Measurements from ENCODE around the gene MED8.
"Not testable (repeated sequence)": the region's sequence is repeated elsewhere in the genome, so short reads cannot be mapped to it uniquely, and the experiment has no call there.

Gene MED8

GRCh38 chr1:43382027-43382779, 7.4 kb downstream of the MED8 start:
- no peak for DNase-seq

- no peak for DNase-seq
Measured at GRCh38 chr1:43381612-43382011, 8.0 kb downstream of the MED8 start.

DNA sequence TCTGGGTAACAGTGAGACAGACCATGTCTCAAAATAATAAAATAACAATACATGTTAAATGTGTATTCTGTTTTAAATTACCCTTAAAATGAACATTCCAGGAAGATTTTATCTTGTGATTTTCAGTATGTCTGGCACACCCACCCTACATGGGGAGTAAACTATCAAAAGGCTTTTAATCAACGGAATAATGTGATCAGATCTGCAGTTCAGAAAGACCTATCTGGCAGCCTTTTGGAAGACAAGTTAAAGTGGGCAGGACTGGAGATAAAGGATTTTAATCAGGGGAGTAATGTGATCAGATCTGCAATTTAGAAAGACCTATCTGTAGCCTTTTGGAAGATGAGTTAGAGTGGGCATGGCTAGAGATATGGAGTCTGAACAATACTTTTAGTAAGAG, 10.1 kb downstream of the MED8 start:
- no peak for DNase-seq

DNA sequence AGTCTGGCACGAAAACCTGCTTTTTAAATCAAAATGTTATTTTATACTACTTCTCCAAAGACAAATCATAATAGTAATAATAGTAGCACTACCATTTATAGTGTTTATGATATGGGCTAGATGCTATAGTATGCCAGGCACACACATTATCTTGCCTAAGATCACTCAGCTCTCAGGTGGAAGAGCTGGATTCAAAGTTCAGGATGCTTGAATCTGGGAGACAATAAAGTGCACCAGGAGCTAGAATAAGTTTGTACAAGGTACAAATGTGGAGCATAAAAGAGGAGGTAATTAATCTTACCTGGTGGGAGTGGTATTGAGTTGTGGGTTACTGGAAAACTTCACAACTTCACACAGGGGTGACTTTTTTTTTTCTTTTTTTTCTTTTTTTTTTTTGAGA, 11.8 kb downstream of the MED8 start:
- DNase-seq, result no peak

DNA sequence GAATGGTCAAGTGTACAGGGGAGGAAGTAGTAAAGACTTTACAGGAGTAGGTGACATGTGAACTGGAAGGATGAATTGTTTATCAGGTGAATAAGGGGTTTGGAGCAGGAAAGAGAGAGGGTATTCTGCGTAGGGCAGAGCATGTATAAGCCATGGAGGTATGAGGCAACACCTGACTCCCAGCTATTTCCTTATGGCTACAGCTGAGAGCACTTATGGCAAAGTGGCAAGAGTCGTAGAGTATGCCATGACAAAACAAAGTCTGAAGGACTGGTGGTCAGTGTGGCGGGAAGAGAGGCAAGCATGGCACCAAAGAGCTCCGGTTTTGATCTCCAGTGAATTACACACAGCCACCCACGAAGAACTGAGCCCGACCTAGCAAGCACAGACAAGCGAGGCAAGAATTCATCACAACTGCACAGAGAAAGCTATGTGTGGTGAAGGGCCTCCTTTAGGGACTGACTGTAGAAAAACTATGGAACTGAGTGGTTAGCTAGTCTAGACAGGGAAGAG, 12.8 kb downstream of the MED8 start:
- no peak for DNase-seq

- DNase-seq, result no peak
Measured at GRCh38 chr1:43373066-43373940, 16.3 kb downstream of the MED8 start.

DNA sequence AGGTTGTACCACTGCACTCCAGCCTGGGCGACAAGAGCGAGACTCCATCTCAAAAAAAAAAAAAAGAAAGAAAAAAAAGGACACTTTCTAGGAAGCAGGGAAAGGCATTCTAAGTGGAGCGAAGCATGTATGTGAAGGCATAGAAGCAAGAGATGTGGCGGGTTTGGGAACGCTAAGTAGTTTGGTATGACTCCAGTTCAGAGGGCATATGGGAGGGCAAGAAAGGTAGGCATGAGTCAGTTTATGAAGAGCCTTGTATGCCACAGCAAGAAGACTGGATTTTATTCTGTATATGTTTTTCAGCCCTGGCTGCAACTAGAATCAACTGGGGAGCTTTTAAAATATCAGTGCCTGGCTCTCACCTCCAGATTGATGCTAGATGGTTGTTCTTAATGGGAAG, 17.4 kb downstream of the MED8 start:
- DNase-seq, result no peak

- DNase-seq, result no peak
Measured at GRCh38 chr1:43370564-43370963, 19.0 kb downstream of the MED8 start.

DNA sequence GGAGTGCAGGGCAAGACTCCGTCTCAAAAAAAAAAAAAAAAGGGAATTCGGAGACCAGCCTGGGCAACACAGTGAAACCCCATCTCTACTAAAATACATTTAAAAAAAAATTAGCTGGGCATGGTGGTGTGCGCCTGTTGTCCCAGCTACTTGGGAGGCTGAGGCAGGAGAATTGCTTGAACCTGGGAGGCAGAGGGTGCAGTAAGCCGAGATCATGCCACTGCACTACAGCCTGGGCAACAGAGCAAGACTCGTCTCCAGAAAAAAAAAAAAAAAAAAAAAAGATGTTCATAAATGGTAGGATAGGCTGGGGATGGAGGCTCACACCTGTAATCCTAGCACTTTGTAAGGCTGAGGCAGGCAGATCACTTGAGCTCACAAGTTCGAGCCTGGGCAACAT, 19.8 kb downstream of the MED8 start:
- not testable (repeated sequence) for DNase-seq

GRCh38 chr1:43368646-43369020, 21.0 kb downstream of the MED8 start:
- DNase-seq, result no peak

DNA sequence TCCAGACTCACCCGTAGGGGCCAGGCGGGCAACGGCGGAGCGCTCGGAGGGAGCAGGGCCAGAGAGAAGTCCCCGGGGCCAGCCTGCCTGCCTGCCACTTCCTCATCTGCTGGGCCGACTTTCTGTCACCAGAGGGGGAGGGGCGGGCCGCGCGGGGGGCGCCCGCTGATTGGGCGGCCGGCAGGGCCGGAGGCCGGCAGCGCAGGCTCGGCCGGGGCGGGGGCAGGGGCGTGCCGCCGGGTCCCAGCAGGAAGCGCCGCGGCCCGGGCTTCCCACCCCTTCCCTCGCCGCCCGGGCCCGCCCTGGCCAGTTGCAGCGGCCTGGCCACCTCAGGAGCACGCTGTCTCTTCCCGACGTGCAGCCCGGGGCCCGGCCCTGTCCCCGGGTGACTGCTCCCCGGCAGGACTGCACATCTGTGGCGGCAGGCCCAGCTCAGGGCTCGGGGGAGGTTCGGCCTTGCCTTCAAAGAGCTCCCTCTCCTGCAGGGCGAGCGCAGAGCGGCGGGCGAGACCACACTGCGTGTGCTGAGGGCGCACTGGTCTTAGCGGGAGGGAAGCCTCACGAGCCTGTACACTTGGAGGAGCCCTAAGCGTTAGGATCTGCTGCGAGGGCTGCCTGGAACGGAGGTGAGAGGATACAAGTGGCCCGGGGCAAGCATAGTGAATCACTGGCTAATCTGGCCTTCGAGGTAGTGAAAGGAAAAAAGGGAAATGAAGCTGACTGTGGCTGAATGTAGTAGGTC, 21.5 kb downstream of the MED8 start, which contains the start of gene ELOVL1:
ELOVL1 (minus strand) TSS at position 108 of the 742 bp plus-strand sequence. CDS start 2,402 bp downstream, outside the sequence.
- DNase-seq, result peak; percentile 67 to 92 (median 75)

DNA sequence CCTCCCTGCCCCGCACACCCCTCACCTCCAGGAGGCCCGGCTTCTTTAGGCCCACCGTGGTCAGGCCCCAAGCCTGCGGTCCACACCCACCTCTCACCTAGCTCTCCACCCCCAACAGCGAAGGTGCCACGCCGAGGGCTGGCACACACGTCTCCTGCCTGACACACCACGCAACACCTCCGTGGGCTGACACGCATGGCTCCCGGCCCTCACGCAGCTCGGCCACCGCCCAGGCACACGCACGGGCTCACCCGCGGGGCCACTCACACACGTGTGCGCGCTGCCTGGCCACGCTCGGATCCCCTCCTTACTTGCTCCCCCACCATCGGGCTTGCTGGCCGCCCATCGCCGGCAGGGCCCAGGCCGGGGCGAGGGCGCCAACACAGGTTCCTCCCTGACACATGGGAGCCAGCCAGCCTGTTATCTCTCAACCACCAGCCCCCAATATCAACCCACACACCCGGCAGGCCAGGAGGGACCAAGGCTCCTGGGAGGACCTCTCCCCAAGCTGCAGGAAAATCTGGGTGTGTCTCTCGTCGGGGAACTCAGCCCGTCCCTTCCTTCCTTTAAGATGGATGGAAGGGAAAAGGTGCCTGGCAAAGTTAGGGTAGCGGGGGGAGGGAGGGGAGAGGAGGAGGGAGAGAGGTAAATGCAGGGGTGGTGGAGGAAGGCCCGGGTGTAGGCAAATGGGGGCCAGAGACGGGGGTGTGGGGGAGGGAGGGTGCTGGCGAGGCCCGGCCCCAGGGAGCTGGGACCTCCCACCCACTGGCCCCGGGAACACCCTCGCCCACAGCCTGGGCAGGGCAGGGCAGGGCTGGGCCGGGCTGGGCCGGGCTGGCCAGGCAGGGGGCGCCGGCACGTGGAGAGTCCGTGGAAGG, 22.3 kb downstream of the MED8 start:
- DNase-seq, result peak in 3 of 5 experiments; percentile 9 to 51 (median 37)

DNA sequence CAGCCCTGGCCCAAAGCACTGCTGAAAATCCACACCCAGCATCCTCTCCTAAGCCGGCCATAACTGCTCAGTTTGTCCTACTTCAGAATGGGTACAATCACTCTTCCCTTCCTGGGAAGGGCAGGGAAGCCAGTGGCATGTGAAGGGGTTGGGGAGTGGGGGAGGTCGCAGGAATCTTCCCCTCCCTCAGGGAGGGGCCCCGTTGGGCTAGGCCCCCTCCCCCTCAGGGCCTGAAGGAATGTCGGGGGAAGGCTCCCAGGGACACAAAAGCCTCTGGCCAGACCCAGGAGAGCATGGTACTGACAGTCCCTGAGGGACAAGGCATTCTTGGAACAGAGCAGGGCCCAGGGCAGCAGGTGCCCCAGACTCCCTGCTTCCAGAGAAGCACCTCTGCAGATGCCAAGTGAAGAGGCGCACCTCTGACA, 23.0 kb downstream of the MED8 start:
- DNase-seq, result no peak

GRCh38 chr1:43366179-43366578, 23.4 kb downstream of the MED8 start:
- no peak for DNase-seq

- DNase-seq, result no peak
Measured at GRCh38 chr1:43365678-43366077, 23.9 kb downstream of the MED8 start.

DNA sequence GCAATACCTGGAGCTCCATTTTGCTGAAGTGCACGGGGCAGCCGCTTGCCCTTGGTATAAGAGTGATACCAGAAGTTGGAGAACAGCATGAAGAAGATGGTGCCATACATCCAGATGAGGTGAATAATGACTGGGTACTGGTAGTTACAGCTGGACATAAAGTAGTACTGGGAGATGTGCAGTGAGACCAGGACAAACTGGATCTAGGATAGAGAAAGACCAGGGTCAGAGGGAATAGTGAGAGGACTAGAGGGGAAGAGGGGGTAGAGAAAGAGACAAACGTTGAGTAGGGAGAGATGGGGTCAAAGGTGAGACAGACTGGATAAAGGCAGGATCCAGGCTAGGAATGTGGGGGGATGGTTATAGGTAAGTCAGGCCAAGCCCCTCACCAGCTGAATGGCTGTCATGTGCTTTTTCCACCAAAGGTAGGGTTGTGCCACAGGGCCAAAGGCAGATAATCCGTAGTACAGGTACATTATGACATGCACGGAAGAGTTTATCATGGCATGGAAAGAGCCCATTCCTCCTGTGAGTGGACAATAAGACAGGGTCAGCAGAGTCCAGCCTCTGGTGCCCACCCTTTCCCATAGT, 25.6 kb downstream of the MED8 start:
- no peak for DNase-seq

DNA sequence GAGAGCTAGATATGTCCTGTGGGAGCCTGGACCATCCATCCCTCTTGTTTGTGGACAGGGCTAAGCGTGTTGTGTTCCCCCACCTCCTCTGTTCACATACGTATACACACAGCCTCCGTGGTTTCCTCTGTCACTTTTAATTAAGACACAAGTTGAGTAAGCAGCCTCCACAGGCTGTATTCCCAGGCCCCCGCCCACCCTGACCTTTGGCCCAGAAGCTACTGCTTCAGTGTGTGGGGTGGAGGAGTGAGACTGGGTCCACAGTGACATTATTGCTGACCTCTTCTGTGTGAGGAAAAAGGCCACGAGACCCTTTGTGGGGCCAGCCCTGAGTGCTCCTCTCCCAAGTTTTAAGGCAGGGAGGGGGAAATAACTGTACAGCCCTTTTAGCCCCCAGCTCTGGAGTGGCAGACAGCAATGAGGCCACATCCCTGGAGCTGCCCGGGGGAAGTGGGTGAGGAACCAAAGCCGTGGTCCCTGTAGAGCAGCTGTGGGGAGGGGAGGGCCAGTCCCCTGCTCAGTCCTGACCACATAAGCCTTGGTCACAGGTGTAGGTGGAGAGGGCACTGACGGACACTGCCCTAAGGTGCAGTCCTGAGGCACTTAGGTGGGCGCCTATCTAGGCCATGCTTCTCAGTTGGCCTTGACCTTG, 26.2 kb downstream of the MED8 start:
- DNase-seq, result peak in 1 of 5 experiments; percentile 24

GRCh38 chr1:43360616-43361015, 29.0 kb downstream of the MED8 start:
- DNase-seq, result no peak

- DNase-seq, result no peak
Measured at GRCh38 chr1:43359696-43360095, 29.9 kb downstream of the MED8 start.

GRCh38 chr1:43358746-43359693, 30.6 kb downstream of the MED8 start, which contains the start of gene CDC20:
CDC20 (plus strand) TSS chr1:43358981; CDS start chr1:43359216, 235 bp downstream.
- peak; percentile 92 to 99 (median 96) for DNase-seq
